K562 (cell line): Measurements from ENCODE around the gene CCSER2.

Source experiments
- CTCF ChIP-seq, 3 experiments: IDR thresholded peaks in 2 of 3; conservative IDR thresholded peaks in 1 of 3; 2 replicates each; pipeline ENCODE4 v1.5.1; 2011 to 2012; ENCODE audit warnings: low read length in 3 of 3, mild to moderate bottlenecking in 3 of 3, control low read depth in 2 of 3, improper control_type of control experiment in 1 of 3, inconsistent platforms in 1 of 3, low read depth in 1 of 3, mixed read lengths in 1 of 3, moderate library complexity in 1 of 3; ENCODE audit not compliant: insufficient read depth in 2 of 3
- EZH2 ChIP-seq: IDR thresholded peaks from 2 replicates; pipeline ENCODE4 v1.6.1; 2012; ENCODE audit warnings: low read depth, mild to moderate bottlenecking, inconsistent platforms, low read length, borderline replicate concordance
- ZKSCAN1 ChIP-seq: fragments of 150-350 bp; IDR thresholded peaks from 2 replicates; pipeline ENCODE4 v1.6.1; 2016; ENCODE audit warnings: low read depth, low read length

DNA sequence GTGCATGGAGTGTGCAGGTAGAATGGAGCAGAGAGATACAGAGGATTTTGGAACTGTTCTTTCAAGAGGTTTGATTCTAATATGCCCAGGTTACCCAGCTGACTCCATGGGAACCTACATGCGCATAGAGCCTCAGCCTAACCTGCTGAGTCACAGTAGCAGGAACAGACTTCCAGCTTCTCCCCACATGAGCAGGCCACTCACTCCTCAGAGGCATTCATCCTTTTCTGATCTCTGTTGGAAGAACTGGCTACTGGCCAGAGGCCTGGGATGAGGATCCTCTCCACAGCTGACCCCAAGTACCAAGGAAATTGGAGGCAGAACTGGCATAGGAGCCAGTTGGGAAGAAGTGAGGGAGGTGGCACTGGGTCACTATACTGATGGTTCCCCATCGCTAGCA lies 17.9 kb upstream of the CCSER2 start:
- TF ChIP-seq CTCF (IDR thresholded peaks at IDR 0.05 in 2 of 3, conservative IDR thresholded peaks at IDR 0.05 in 1 of 3; ENCODE audit: insufficient read depth in 2 of 3, low read depth in 1 of 3, low read length in 3 of 3) (no peak), EZH2 (no peak), ZKSCAN1 (no peak)
